ENCODE measurements around the gene ZDBF2.
"Not testable (repeated sequence)": the region's sequence is repeated elsewhere in the genome, so short reads cannot be mapped to it uniquely, and the experiment has no call there.

The ZDBF2 gene

GRCh38 chr2:206259376-206260187, 14.9 kb upstream of the ZDBF2 start:
- DNase-seq = no peak

DNA sequence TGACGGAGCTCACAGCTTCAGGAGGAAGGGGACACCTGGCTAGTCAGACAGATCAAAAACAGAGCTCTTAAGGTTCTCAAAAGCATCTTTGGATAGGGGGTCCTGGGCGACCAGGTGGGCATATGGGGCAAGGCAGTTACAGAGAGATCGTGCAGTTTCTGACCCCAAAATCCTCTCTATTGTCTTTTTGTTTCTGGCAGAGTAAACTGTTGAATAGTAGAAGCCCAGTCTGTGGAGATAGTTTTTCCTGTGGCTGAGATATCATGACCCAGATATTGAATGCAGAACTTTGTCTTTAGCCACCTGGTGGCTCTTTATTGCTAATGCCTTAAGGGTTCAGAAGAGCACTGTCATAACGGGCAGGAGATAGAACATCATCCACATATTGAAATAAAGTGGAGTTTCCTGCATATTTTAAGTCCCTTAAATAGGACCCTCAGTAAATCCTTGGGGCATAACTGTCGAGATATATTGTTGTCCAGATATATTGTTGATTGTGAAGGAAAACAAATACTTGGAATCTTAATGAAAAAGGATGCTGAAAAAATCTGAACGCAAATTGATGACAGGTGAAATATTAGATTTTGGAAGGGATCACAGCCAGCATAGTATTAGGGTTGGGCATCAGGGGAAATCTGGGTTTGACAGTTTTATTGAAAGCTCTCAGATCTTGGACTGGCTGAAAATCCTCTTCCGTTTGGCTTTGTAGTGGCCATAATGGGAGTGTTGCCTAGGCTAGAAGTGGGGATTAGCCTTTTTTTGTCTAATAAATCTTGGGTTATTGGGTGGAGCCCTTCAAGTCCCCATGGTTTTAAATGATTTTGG, 14.1 kb upstream of the ZDBF2 start:
- no peak for DNase-seq

- no peak for DNase-seq
These were observed 10.4 kb upstream of the ZDBF2 start for GRCh38 chr2:206263959-206264603.

DNA sequence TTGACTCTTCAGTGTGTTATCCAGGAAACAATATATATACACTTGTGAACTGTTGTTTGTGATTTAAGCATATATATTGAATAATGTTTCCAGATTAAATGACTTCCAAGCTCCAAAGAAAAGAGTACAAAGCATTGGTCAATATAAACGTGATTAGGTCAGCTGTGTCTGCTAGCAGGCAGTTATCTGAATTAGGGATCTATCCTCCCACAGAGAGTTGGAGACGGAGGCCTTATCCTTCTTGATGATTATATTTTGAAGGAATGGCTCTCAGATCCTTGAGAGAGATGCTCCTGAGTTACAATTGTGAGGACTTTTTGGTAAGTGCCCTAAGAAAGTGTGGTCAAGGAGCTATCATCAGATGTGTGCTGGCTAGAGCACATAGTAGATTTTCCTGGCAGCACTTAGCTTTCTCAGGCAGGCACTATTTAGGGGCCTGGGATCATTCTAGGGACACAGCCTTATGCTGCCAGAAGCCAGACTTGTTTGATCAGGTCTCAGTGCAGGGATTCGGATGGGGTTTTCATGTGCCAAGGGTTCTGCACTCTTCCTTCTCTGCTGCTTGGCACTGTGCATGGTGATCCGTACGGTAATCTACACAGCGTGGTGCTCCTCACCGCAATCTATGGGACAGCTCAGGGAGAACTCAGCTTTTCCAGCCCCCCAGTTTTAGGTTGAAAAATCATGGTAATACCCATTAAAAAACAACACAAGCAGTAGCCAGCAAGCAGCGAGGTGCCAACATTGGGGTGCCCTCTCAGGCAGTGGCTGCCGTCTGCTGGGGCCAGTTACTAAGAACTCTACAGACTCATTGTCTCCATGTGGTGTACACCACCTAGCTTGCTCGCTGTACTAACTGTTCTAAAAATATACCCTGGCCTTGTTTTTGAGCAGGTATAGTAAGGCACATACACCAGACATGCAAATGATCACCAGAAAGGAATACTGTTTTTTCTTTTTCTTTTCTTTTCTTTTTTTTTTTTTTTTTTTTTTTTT, 8.0 kb upstream of the ZDBF2 start:
- DNase-seq = no peak

DNA sequence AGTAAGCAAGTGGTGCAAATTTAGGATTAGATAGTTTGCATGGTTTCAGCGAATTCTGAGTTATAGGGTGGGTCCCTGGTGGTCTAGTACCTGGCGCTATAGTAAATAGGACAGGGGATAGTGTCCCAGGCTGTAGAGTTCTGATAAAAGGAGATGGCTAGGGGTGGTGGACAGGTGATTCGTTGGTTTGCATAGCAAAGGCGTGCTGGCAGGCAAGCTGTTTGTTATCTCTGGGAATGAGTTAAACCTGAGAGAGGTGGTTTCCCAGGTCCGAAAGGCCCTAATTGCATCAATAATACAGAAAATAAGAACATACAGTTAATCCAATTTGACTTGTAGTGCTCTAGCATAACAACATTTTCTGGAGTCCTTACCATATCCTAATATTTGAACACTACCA, 6.9 kb upstream of the ZDBF2 start:
- DNase-seq = no peak

- DNase-seq = no peak
These were observed 3.4 kb upstream of the ZDBF2 start for GRCh38 chr2:206271065-206271464.

DNA sequence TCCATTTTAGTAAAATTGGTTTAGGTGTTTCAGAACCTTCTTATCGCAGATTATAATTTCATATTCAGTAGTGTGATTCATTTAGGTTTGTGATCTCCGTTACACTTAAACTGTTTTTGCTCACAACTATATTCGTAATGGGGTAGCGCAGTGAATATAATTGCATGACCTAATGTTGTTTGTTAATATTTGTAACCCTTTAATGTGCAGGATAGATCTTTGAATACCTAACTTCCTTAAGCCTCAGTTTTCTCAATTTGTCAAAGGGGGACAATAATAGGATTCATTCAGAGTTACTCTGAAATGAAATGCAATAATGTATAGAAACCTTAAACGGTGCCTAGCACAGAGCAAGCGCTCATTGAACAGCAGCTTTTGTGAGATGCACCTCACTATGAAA, 558 bp upstream of the ZDBF2 start:
- no peak for DNase-seq

DNA sequence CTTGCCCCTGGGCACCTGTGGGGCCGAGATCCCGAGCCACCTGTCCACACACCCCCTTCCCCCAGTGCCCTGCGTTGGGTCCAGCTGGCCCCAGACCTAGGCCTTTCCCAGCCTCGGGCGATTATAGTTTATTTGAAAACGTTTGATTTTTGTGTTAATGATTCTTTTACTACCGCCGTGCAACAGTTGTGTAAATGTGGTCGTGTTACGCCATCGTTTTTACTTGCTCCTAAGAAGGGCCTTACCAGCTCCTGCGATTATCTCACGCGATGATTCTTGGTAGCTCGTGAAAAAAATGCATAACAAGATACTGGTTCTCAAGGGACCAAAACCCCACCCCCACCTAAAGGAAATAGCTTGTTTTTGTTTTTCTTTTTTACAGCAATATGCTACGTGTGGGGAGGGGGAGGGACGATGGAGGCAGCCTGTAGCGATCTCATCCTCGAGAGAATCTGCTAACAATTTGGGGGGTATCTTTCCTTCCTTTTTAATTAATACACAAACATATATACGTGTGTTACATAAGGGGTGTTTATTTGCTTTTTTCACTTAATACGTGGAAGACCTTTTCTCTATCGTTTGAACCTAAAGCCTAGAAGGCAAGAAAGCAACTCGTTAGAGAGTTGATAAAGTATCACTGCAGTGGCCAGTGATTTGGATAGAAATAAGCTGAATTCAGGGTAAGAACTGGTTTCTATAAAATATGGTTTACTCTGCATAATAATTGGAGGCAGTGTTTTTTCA, 1.0 kb downstream of the ZDBF2 start:
- peak; percentile 39 for DNase-seq

- peak; percentile 10 for DNase-seq
These were observed 1.9 kb downstream of the ZDBF2 start for GRCh38 chr2:206276169-206276942.

- no peak for DNase-seq
These were observed 3.0 kb downstream of the ZDBF2 start for GRCh38 chr2:206277503-206277902.

GRCh38 chr2:206282746-206283145, 8.3 kb downstream of the ZDBF2 start:
- no peak for DNase-seq

- DNase-seq = no peak
These were observed 12.7 kb downstream of the ZDBF2 start for GRCh38 chr2:206287197-206287596.

DNA sequence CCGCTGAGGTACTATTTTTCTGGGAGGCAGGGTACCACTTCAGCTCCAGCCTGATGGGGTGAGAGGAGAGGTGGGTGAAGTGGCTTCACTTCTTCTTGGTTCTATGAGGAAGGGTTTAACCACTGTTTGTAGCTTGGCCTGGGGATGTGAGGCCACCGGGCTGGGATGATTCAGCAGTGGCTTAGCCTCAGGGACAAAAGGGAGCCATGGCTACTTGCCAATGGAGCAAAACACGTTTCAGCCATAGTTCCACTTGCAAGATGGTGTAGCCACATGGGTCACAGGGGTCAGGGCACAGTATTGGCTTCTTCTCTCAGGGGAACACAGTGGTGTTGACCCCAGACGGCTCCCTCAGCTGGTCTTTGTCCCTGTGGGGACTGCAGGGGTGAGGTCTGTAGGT, 14.9 kb downstream of the ZDBF2 start:
- DNase-seq = no peak

- DNase-seq = no peak
These were observed 21.7 kb downstream of the ZDBF2 start for GRCh38 chr2:206296128-206296527.

GRCh38 chr2:206299608-206300007, 25.1 kb downstream of the ZDBF2 start:
- not testable (repeated sequence) for DNase-seq

DNA sequence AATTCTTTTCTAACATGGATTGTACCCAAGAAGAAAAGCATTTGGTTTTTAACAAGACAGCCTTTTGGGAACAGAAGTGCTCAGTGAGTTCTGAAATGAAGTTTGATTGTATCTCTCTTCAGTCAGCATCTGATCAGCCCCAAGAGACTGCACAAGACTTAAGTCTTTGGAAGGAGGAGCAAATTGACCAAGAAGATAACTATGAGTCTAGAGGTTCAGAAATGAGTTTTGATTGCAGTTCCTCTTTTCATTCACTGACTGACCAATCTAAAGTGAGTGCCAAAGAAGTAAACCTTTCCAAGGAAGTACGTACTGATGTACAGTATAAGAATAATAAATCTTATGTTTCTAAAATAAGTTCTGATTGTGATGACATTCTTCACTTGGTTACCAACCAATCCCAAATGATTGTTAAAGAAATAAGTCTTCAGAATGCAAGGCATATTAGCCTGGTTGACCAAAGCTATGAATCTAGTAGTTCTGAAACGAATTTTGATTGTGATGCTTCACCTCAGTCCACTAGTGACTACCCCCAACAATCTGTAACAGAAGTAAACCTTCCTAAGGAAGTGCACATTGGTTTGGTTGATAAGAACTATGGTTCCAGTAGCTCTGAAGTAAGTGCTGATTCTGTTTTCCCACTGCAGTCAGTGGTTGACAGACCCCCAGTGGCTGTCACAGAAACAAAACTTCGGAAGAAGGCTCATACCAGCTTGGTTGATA, 31.2 kb downstream of the ZDBF2 start:
- DNase-seq = no peak

- DNase-seq = no peak
These were observed 36.6 kb downstream of the ZDBF2 start for GRCh38 chr2:206311026-206311425.

- no peak for DNase-seq
These were observed 41.7 kb downstream of the ZDBF2 start for GRCh38 chr2:206316141-206316540.

DNA sequence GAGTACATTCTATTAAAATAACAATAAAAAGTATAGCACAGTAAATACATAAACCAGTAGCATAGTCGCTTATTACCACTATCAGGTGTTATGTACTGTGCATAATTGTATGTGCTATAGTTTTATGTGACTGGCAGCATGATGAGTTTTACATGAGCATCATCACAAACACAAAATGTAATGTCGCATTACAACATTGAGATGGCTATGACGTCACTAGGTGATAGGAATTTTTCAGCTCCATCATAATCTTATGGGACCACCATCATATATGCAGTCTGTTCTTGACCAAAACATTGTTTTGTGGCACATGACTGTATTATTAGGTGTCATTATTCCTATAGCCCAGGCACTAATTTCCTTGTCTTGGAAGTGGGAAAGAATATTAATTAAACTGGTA, 48.6 kb downstream of the ZDBF2 start:
- no peak for DNase-seq

DNA sequence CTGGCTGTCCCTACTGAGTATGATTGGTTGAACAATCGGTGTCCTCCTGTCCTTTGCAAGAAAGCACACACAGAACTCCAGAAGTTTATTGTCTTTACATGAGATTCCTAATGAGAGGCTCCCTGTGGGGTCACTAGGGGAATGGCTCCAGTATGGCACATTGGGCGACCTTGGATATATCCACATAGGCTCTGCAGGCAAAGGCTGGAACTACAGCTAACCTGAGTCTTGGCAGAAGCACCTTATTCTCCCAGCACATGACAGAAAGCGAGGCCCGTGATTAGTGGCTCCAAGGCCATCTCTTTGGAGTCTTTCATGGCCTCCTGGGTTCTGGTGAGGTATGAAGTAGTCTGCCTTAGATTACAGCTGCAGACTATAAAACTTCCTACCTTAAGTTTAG, 49.0 kb downstream of the ZDBF2 start:
- DNase-seq = no peak
